ENCODE measurements around the gene AVL9. TPM values are rescaled to one million over a fixed set of nuclear protein-coding genes. Genes with fewer than 3 reads are reported as not detected.

The AVL9 gene
- total RNA-seq, 1 donor from 2014 or later: 39.8 TPM

DNA sequence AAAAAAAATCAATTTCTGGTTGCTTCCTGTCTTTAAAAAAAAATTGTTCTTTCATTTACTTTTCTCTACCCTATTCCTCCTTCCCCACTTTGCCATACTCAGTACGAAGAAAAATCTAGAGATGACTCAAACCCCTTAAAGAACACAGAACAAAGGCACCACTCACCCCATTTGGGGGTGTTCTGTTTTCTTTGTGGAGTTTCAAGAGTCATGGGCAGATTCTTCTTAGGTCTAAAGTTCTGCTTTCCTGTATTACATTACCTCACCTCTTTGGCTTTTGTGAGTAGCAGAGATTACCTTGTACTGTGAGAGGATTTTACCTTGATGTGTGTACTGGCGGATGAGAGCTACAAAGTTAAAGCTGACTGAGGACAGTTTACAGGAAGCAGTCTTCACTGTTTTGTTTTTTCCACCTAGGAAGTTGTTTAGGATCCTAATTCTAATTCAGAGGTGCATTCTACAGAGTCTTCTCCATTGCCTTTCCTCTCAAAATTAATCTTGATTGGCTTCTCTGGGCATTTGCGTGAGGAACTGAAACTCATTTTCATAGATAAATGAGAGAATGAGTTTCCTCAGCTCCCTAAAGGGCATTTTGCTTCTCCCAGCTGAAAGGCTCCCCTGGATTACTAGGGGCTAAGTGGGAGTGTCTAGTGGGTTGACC is 20.7 kb downstream of the AVL9 start:
- Histone ChIP-seq H3K9me3 (ENCODE audit: low read depth) (peaks cover 30% of the 10 kb centered on the region), H3K27me3 (no peaks in the 10 kb centered on the region), H3K36me3 (peaks cover 5% of the 10 kb centered on the region), H3K4me1 (no peaks in the 10 kb centered on the region), H3K4me2 (no peak overlapping the region), H2AFZ (replicated peaks) (no peak overlapping the region), H3K9ac (no peak overlapping the region), H3F3A (ENCODE audit: low read depth) (peaks cover 3% of the 10 kb centered on the region), H3K4me3 (no peak overlapping the region), H3K79me2 (ENCODE audit: low read depth) (peaks cover 51% of the 10 kb centered on the region), H3K27ac (no peak overlapping the region), H4K20me1 (ENCODE audit: low read depth) (no peaks in the 10 kb centered on the region)
- no peak for DNase-seq (ENCODE audit: low spot score)
- peaks cover 63% of the 10 kb centered on the region for H3K36me3 Mint-ChIP-seq
- no peak overlapping the region for H3K27ac Mint-ChIP-seq
- peaks cover 85% of the 10 kb centered on the region for H3K9me3 Mint-ChIP-seq
- no peak overlapping the region for H3K4me3 Mint-ChIP-seq
- H3K4me1 Mint-ChIP-seq: no peaks in the 10 kb centered on the region
- TF ChIP-seq EZH2 (IDR thresholded peaks at IDR 0.05) (no peak), EZH2phosphoT487 (IDR thresholded peaks at IDR 0.05) (no peak)
- TF ChIP-seq, protein P1, sequence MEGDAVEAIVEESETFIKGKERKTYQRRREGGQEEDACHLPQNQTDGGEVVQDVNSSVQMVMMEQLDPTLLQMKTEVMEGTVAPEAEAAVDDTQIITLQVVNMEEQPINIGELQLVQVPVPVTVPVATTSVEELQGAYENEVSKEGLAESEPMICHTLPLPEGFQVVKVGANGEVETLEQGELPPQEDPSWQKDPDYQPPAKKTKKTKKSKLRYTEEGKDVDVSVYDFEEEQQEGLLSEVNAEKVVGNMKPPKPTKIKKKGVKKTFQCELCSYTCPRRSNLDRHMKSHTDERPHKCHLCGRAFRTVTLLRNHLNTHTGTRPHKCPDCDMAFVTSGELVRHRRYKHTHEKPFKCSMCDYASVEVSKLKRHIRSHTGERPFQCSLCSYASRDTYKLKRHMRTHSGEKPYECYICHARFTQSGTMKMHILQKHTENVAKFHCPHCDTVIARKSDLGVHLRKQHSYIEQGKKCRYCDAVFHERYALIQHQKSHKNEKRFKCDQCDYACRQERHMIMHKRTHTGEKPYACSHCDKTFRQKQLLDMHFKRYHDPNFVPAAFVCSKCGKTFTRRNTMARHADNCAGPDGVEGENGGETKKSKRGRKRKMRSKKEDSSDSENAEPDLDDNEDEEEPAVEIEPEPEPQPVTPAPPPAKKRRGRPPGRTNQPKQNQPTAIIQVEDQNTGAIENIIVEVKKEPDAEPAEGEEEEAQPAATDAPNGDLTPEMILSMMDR (IDR thresholded peaks at IDR 0.05): no peak
- H3K27me3 Mint-ChIP-seq (ENCODE audit: insufficient read depth, low read depth): peaks cover 6% of the 10 kb centered on the region

DNA sequence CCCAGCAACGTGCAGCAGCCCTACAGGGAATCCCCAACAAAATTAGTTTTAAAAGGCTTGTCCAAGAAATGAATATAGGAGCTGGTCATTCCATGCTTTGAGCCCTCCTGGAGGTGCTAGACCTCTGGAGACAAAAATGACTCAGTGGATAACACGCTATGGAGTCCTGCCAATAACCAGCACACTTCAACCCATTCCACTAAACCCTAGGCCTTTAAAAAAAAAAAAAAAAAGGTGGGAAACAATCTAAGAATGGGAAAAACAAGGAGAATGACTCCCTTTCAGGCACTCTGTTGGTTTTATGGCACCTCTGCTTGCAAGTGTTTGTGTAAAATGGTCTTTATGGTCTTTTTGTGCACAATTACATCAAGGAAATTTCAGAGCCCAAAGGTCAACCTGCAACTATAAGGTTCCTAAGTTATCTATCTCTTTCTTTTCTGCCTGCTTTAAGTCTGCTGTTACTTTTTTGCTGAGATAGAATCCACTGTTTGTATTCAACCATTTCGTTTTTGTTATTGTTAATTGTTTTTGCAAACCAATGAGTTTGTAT is 21.3 kb downstream of the AVL9 start:
- peaks cover 46% of the 10 kb centered on the region for H3K79me2 ChIP-seq (ENCODE audit: low read depth)
- H3K4me3 Mint-ChIP-seq: no peak overlapping the region
- peaks cover 85% of the 10 kb centered on the region for H3K9me3 Mint-ChIP-seq
- peaks cover 4% of the 10 kb centered on the region for H3K27me3 Mint-ChIP-seq (ENCODE audit: insufficient read depth, low read depth)
- H2AFZ ChIP-seq (replicated peaks): no peak overlapping the region
- peaks cover 5% of the 10 kb centered on the region for H3K36me3 ChIP-seq
- no peak overlapping the region for H3K27ac Mint-ChIP-seq
- H3K9me3 ChIP-seq (ENCODE audit: low read depth): peaks cover 30% of the 10 kb centered on the region
- H3K4me2 ChIP-seq: no peak overlapping the region
- H4K20me1 ChIP-seq (ENCODE audit: low read depth): no peaks in the 10 kb centered on the region
- H3K4me3 ChIP-seq: no peak overlapping the region
- TF ChIP-seq, protein P1 (IDR thresholded peaks at IDR 0.05): no peak
- TF ChIP-seq EZH2phosphoT487 (IDR thresholded peaks at IDR 0.05): no peak
- TF ChIP-seq EZH2 (IDR thresholded peaks at IDR 0.05): no peak
- no peak overlapping the region for H3K27ac ChIP-seq
- H3K4me1 ChIP-seq: no peaks in the 10 kb centered on the region
- H3K9ac ChIP-seq: no peak overlapping the region
- peaks cover 63% of the 10 kb centered on the region for H3K36me3 Mint-ChIP-seq
- peaks cover 3% of the 10 kb centered on the region for H3F3A ChIP-seq (ENCODE audit: low read depth)
- DNase-seq (ENCODE audit: low spot score): no peak
- H3K27me3 ChIP-seq: no peaks in the 10 kb centered on the region
- H3K4me1 Mint-ChIP-seq: no peaks in the 10 kb centered on the region

DNA sequence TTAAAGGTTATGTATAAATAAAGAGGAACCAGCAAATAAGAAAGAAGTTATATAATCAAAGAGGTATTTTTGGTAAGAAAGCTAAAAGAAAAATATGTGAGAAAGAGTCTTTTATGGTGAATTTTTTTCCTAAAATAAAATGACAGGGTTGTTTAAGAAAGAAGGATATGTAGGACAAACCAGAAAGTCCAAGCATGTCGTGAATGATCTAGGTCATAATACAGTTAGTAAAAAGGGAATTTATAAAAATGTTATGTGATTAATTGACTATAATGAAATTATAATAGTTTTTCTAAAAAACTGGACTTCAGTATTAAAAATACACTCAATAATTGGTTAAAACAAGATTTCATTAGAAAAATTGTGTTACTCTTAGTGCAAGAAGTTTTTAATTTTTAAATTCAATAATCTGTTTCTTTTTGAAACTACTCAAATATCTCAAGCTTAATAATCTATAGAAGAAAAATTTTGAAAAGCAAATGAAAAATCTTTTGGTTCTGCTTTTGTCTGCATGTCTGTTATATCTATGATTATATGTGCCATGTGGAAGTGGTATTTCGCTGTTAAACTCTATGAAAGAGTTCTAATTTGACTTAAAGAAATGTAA is 23.3 kb downstream of the AVL9 start:
- peaks cover 32% of the 10 kb centered on the region for H3K79me2 ChIP-seq (ENCODE audit: low read depth)
- H3K4me1 Mint-ChIP-seq: no peaks in the 10 kb centered on the region
- DNase-seq (ENCODE audit: low spot score): peak; percentile 82
- peaks cover 3% of the 10 kb centered on the region for H3K27me3 Mint-ChIP-seq (ENCODE audit: insufficient read depth, low read depth)
- TF ChIP-seq, protein P1 (IDR thresholded peaks at IDR 0.05): no peak
- no peak for TF ChIP-seq EZH2 (IDR thresholded peaks at IDR 0.05)
- TF ChIP-seq EZH2phosphoT487 (IDR thresholded peaks at IDR 0.05): no peak
- H3K36me3 ChIP-seq: peaks cover 5% of the 10 kb centered on the region
- H2AFZ ChIP-seq (replicated peaks): no peak overlapping the region
- no peak overlapping the region for H3K9ac ChIP-seq
- peaks cover 3% of the 10 kb centered on the region for H3F3A ChIP-seq (ENCODE audit: low read depth)
- H3K9me3 Mint-ChIP-seq: peaks cover 78% of the 10 kb centered on the region
- no peak overlapping the region for H3K4me2 ChIP-seq
- no peaks in the 10 kb centered on the region for H3K4me1 ChIP-seq
- no peak overlapping the region for H3K27ac Mint-ChIP-seq
- no peaks in the 10 kb centered on the region for H3K27me3 ChIP-seq
- no peak overlapping the region for H3K4me3 ChIP-seq
- H3K4me3 Mint-ChIP-seq: no peak overlapping the region
- no peaks in the 10 kb centered on the region for H4K20me1 ChIP-seq (ENCODE audit: low read depth)
- no peak overlapping the region for H3K27ac ChIP-seq
- peaks cover 61% of the 10 kb centered on the region for H3K36me3 Mint-ChIP-seq
- H3K9me3 ChIP-seq (ENCODE audit: low read depth): peaks cover 30% of the 10 kb centered on the region

Data from neural progenitor cell (in vitro differentiated cells).